Skeletal muscle satellite cell (primary cell): ENCODE results near the gene PEPD.

Experiments used
- H3K27me3 ChIP-seq: 2 replicates; pipeline ENCODE4 v1.7.0; 2013; ENCODE audit warnings: low read length; ENCODE audit not compliant: control insufficient read depth, insufficient read depth
- H3K36me3 ChIP-seq: 2 replicates; pipeline ENCODE4 v1.7.0; 2013; ENCODE audit warnings: mild to moderate bottlenecking, control low read depth, low read length; ENCODE audit not compliant: insufficient read depth
- H3K4me1 ChIP-seq: 2 replicates; pipeline ENCODE4 v1.7.0; 2013; ENCODE audit warnings: low read length; ENCODE audit not compliant: control insufficient read depth, insufficient read depth
- H3K4me2 ChIP-seq: 2 replicates; pipeline ENCODE4 v1.7.0; 2013; ENCODE audit warnings: mild to moderate bottlenecking, low read length
- H3K4me3 ChIP-seq: 2 replicates; pipeline ENCODE4 v1.7.0; 2013; ENCODE audit warnings: low read length
- H3K9ac ChIP-seq: 2 replicates; pipeline ENCODE4 v1.7.0; 2013; ENCODE audit warnings: mild to moderate bottlenecking, low read depth, low read length, moderate library complexity
- H3K9me3 ChIP-seq: replicated peaks from 2 replicates; pipeline ENCODE4 v1.7.0; 2013; ENCODE audit warnings: mild to moderate bottlenecking, control low read depth, low read length

PEPD gene

GRCh38 chr19:33382006-33382405 is 139.6 kb downstream of the PEPD start:
- Histone ChIP-seq H3K9ac (no peak overlapping the region), H3K4me3 (no peak overlapping the region), H3K36me3 (peaks cover 20% of the 10 kb centered on the region), H3K27me3 (no peaks in the 10 kb centered on the region), H3K9me3 (no peaks in the 10 kb centered on the region), H3K4me1 (no peaks in the 10 kb centered on the region), H3K4me2 (no peak overlapping the region)

GRCh38 chr19:33381101-33381500 is 140.5 kb downstream of the PEPD start:
- Histone ChIP-seq H3K4me2 (no peak overlapping the region), H3K9me3 (no peaks in the 10 kb centered on the region), H3K4me3 (no peak overlapping the region), H3K36me3 (peaks cover 11% of the 10 kb centered on the region), H3K9ac (no peak overlapping the region), H3K4me1 (peaks cover 9% of the 10 kb centered on the region), H3K27me3 (no peaks in the 10 kb centered on the region)

- no peaks in the 10 kb centered on the region for H3K27me3 ChIP-seq
- peaks cover 25% of the 10 kb centered on the region for H3K4me1 ChIP-seq
- no peak overlapping the region for H3K9ac ChIP-seq
- no peak overlapping the region for H3K4me2 ChIP-seq
- no peak overlapping the region for H3K4me3 ChIP-seq
- H3K36me3 ChIP-seq: peaks cover 11% of the 10 kb centered on the region
- no peaks in the 10 kb centered on the region for H3K9me3 ChIP-seq
Observed at GRCh38 chr19:33379151-33379829, 142.3 kb downstream of the PEPD start.

- Histone ChIP-seq H3K4me1 (peaks cover 28% of the 10 kb centered on the region), H3K36me3 (peaks cover 11% of the 10 kb centered on the region), H3K27me3 (no peaks in the 10 kb centered on the region), H3K4me3 (no peak overlapping the region), H3K9ac (no peak overlapping the region), H3K4me2 (no peak overlapping the region), H3K9me3 (no peaks in the 10 kb centered on the region)
Observed at GRCh38 chr19:33377586-33378475, 143.8 kb downstream of the PEPD start.

GRCh38 chr19:33376941-33377557 is 144.5 kb downstream of the PEPD start:
- no peaks in the 10 kb centered on the region for H3K27me3 ChIP-seq
- no peak overlapping the region for H3K4me2 ChIP-seq
- no peak overlapping the region for H3K4me3 ChIP-seq
- H3K36me3 ChIP-seq: peaks cover 11% of the 10 kb centered on the region
- H3K9ac ChIP-seq: no peak overlapping the region
- peaks cover 29% of the 10 kb centered on the region for H3K4me1 ChIP-seq
- no peaks in the 10 kb centered on the region for H3K9me3 ChIP-seq

GRCh38 chr19:33376423-33376822 is 145.2 kb downstream of the PEPD start:
- H3K36me3 ChIP-seq: peaks cover 11% of the 10 kb centered on the region
- H3K9me3 ChIP-seq: no peaks in the 10 kb centered on the region
- H3K4me1 ChIP-seq: peaks cover 29% of the 10 kb centered on the region
- H3K9ac ChIP-seq: no peak overlapping the region
- H3K27me3 ChIP-seq: no peaks in the 10 kb centered on the region
- peak overlapping the region; percentile 9 for H3K4me2 ChIP-seq
- H3K4me3 ChIP-seq: no peak overlapping the region

GRCh38 chr19:33375837-33376159 is 145.8 kb downstream of the PEPD start:
- Histone ChIP-seq H3K9me3 (no peaks in the 10 kb centered on the region), H3K4me2 (peak overlapping the region; percentile 93), H3K4me1 (peaks cover 29% of the 10 kb centered on the region), H3K9ac (no peak overlapping the region), H3K27me3 (no peaks in the 10 kb centered on the region), H3K4me3 (no peak overlapping the region), H3K36me3 (peaks cover 11% of the 10 kb centered on the region)

- Histone ChIP-seq H3K9me3 (no peaks in the 10 kb centered on the region), H3K4me3 (peak overlapping the region; percentile 98), H3K4me2 (peak overlapping the region; percentile 93), H3K27me3 (no peaks in the 10 kb centered on the region), H3K4me1 (peaks cover 29% of the 10 kb centered on the region), H3K36me3 (peaks cover 9% of the 10 kb centered on the region), H3K9ac (peak overlapping the region; percentile 98)
Observed at GRCh38 chr19:33375156-33375836, 146.3 kb downstream of the PEPD start.

GRCh38 chr19:33374236-33374714 is 147.3 kb downstream of the PEPD start:
- H3K4me1 ChIP-seq: peaks cover 29% of the 10 kb centered on the region
- H3K27me3 ChIP-seq: no peaks in the 10 kb centered on the region
- H3K4me3 ChIP-seq: peak overlapping the region; percentile 98
- peak overlapping the region; percentile 98 for H3K9ac ChIP-seq
- H3K36me3 ChIP-seq: peaks cover 4% of the 10 kb centered on the region
- peak overlapping the region; percentile 93 for H3K4me2 ChIP-seq
- H3K9me3 ChIP-seq: no peaks in the 10 kb centered on the region

GRCh38 chr19:33373453-33374235 is 147.9 kb downstream of the PEPD start, which contains the start of gene CEBPG:
CEBPG (plus strand) TSS chr19:33373709; CDS start chr19:33379240, 5,531 bp downstream.
- no peaks in the 10 kb centered on the region for H3K27me3 ChIP-seq
- peak within 1 kb of the TSS; percentile 98 for H3K9ac ChIP-seq
- no peaks in the 10 kb centered on the region for H3K9me3 ChIP-seq
- H3K4me3 ChIP-seq: peak within 1 kb of the TSS; percentile 98
- H3K36me3 ChIP-seq: no peaks in the 10 kb centered on the region
- peaks cover 29% of the 10 kb centered on the region for H3K4me1 ChIP-seq
- peak within 1 kb of the TSS; percentile 93 for H3K4me2 ChIP-seq
